Measurements from ENCODE around the gene MORN1. TPM values are rescaled to one million over a fixed set of nuclear protein-coding genes. Genes with fewer than 3 reads are reported as not detected.
A peak's percentile ranks its signal among the peaks of the same experiment; 100 is the strongest.

MORN1 gene
- total RNA-seq, 1 donor from 2014 or later: 12.7 TPM

DNA sequence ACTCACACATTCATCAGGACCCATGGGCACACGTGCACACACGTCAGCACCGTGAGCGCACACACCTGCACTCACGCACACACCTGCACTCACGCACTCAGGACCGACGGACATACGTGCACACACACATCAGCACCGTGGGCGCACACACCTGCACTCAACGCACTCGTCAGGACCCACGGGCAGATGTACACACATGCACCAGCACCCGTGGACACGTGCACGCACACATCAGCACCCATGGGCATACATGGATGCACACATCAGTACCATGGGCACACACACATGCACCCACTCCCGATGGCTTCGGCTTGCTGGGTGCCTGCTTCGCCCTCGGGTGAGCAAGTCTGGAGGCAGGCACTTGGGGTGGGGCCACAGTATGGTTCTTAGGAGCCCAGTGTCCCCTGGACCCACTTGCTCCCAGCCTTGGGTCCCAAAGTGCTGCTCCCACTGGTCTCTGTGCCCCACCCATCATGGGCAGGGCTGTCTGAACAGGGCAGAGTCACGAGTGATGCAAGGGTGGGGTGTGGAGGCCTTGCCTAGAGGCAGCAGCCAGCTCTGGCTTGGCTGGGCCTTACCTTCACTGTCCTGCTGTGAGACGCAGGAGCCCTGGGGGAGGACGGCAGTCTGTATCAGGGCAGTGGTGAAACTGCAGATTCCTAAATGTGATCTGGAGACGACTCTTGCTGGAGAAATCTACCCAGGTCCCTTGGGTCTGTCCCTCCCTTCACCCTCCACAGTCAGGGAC lies 113.4 kb downstream of the MORN1 start:
- H3K4me3 Mint-ChIP-seq (ENCODE audit: unreplicated experiment): no peak overlapping the region
- no peaks in the 10 kb centered on the region for H3K9me3 Mint-ChIP-seq (ENCODE audit: unreplicated experiment)
- TF ChIP-seq, protein P1, sequence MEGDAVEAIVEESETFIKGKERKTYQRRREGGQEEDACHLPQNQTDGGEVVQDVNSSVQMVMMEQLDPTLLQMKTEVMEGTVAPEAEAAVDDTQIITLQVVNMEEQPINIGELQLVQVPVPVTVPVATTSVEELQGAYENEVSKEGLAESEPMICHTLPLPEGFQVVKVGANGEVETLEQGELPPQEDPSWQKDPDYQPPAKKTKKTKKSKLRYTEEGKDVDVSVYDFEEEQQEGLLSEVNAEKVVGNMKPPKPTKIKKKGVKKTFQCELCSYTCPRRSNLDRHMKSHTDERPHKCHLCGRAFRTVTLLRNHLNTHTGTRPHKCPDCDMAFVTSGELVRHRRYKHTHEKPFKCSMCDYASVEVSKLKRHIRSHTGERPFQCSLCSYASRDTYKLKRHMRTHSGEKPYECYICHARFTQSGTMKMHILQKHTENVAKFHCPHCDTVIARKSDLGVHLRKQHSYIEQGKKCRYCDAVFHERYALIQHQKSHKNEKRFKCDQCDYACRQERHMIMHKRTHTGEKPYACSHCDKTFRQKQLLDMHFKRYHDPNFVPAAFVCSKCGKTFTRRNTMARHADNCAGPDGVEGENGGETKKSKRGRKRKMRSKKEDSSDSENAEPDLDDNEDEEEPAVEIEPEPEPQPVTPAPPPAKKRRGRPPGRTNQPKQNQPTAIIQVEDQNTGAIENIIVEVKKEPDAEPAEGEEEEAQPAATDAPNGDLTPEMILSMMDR (IDR thresholded peaks at IDR 0.05): no peak
- H3K27ac Mint-ChIP-seq (ENCODE audit: unreplicated experiment): peak overlapping the region; percentile 91
- DNase-seq (ENCODE audit: extremely low spot score, unreplicated experiment): no peak
- no peaks in the 10 kb centered on the region for H3K27me3 Mint-ChIP-seq (ENCODE audit: unreplicated experiment)
- peaks cover 65% of the 10 kb centered on the region for H3K4me1 Mint-ChIP-seq (ENCODE audit: unreplicated experiment)
- peaks cover 4% of the 10 kb centered on the region for H3K36me3 Mint-ChIP-seq (ENCODE audit: unreplicated experiment)

DNA sequence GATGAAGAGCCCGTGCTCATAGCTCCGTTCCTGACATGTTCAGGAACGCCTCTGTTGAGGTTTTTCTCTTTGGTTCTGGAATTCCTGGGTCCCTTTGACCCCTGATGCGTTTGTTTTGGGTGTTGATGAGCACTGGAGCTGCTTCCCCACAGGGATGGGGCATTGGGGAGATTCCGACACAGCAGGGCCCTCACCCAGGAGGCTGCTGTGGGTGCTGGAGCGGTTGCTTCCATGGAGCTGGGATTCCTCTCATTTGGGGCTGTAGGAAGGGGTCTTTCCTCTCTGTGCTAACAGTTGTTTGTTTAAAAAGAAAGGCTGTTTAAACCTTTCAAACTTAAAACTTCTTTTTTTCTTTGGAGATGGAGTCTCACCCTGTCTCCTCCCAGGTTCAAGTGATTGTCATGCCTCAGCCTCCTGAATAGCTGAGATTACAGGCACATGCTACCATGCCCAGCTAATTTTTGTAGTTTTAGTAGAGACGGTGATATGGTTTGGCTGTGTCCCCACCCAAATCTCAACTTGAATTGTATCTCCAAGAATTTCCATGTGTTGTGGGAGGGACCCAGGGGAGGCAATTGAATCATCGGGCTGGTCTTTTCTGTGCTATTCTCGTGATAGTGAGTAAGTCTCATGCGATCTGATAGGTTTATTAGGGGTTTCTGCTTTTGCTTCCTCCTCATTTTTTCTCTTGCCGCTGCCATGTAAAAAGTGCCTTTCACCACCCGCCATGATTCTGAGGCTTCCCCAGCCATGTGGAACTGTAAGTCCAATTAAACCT lies 114.4 kb downstream of the MORN1 start:
- DNase-seq (ENCODE audit: extremely low spot score, unreplicated experiment): no peak
- H3K9me3 Mint-ChIP-seq (ENCODE audit: unreplicated experiment): no peaks in the 10 kb centered on the region
- peaks cover 74% of the 10 kb centered on the region for H3K4me1 Mint-ChIP-seq (ENCODE audit: unreplicated experiment)
- TF ChIP-seq, protein P1 (IDR thresholded peaks at IDR 0.05): no peak
- no peaks in the 10 kb centered on the region for H3K27me3 Mint-ChIP-seq (ENCODE audit: unreplicated experiment)
- peak overlapping the region; percentile 89 for H3K27ac Mint-ChIP-seq (ENCODE audit: unreplicated experiment)
- H3K4me3 Mint-ChIP-seq (ENCODE audit: unreplicated experiment): no peak overlapping the region
- H3K36me3 Mint-ChIP-seq (ENCODE audit: unreplicated experiment): peaks cover 4% of the 10 kb centered on the region

DNA sequence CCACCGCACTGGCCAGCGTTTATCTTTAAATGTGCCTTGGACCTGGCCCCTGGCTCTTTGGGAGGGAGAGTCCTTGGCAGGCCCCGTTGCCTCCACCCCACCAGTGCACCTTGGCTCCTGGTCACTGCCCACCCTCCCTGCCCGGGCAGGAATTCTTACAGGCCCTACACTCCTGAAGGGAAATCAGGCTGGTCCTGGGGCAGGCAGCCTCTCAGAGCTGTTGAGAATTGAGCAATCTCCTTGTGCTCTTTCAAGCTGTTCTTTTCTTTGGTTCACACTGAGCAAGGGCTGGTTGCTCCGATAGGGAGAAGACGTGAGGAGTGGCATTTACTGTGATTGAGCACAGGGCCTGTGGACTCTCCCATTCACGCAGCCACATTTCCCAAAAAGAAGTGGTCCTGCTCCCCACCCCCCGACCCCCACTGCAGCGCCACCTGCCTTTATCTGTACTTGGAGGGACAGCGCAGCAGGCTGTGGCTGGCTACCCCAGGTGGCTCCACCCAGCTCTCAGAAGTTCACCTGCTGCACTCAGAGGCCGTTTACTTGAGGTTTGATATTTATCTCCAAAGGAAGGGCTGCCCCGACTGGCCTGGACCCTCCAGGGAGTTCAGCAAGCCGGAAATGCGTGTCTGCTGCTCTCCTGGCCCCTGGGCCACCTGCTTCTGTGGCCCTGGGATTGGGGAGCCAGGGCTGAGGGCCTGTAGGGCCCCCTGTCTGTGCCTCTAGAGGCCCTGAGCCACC lies 115.4 kb downstream of the MORN1 start:
- no peak overlapping the region for H3K4me3 Mint-ChIP-seq (ENCODE audit: unreplicated experiment)
- H3K9me3 Mint-ChIP-seq (ENCODE audit: unreplicated experiment): no peaks in the 10 kb centered on the region
- TF ChIP-seq, protein P1 (IDR thresholded peaks at IDR 0.05): no peak
- peak overlapping the region; percentile 89 for H3K27ac Mint-ChIP-seq (ENCODE audit: unreplicated experiment)
- DNase-seq (ENCODE audit: extremely low spot score, unreplicated experiment): no peak
- H3K36me3 Mint-ChIP-seq (ENCODE audit: unreplicated experiment): peaks cover 4% of the 10 kb centered on the region
- H3K4me1 Mint-ChIP-seq (ENCODE audit: unreplicated experiment): peaks cover 79% of the 10 kb centered on the region
- H3K27me3 Mint-ChIP-seq (ENCODE audit: unreplicated experiment): no peaks in the 10 kb centered on the region

DNA sequence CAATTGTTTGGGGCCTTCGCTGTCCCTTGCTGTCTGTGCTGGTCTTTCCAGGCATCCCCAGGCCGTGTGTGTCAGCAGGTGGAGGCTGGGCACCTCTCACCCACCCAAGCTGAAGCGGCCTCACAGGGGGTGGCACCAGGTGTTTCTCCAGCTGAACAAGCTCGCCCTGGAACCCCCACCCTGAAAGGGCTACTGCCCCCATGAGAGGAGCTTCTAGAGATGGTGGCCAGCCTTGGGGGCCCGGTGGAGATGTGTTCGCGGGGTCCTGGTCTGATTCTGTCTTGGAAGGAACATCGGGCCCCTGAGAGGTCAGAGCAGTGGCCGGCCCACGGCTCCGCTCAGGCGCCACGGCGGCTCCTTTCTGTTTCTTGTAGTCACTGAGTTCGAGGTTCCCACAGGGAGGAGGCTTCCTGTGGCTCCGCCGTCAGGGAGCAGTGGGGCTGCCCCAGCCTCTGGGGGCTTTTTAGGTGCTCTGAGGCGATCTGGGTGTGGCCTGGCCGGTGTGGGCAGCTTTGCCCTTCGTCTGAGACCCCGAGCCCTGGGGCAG lies 116.4 kb downstream of the MORN1 start:
- Mint-ChIP-seq H3K27ac (ENCODE audit: unreplicated experiment) (peak overlapping the region; percentile 89), H3K4me3 (ENCODE audit: unreplicated experiment) (no peak overlapping the region), H3K9me3 (ENCODE audit: unreplicated experiment) (no peaks in the 10 kb centered on the region), H3K27me3 (ENCODE audit: unreplicated experiment) (no peaks in the 10 kb centered on the region), H3K36me3 (ENCODE audit: unreplicated experiment) (peaks cover 4% of the 10 kb centered on the region), H3K4me1 (ENCODE audit: unreplicated experiment) (peaks cover 88% of the 10 kb centered on the region)
- no peak for DNase-seq (ENCODE audit: extremely low spot score, unreplicated experiment)
- TF ChIP-seq, protein P1 (IDR thresholded peaks at IDR 0.05): no peak
